ENCODE data around the gene RASSF5. TPM values are rescaled to one million over a fixed set of nuclear protein-coding genes. Genes with fewer than 3 reads are reported as not detected.

The RASSF5 gene
- total and polyA plus RNA-seq, 9 of the 15 experiments (the other 6 are each of a cell fraction or from before 2014, with no cell fraction given), result 6.1 to 41.0 (median 25.2) TPM

DNA sequence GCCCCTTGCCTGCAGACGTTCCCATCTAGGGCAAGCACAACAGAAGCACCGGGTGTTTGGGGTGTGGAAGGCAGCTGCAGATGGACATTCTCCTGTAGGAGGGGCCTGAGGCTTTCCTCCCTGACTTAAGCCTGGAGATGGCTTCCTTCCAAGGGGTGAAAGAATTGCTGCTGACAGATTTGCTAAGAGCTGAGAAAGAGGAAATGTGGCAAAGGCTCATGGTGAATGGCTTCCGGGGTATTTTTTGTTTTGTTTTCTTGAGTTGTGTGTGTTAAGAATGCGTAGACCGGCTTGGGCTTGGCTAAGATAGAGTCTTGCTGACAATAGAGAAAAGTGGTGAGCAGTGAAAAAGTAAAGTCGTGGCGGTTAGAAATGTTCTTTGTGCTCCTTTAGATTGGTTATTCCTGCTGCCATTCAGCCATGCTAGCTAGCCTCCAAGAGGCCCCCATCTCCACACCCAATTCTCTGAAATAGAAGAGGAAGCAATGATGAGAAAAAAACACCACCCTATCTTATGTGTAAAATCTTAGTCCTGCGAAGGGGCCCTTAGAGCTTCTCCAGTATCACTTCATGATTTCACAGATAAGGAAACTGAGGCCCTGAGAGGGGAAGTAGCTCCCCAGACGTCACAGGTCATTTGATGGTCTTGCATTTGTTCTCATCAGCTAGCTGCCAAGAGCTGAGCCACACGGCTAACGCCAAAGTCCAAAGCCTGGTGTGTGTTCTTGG, 68.0 kb downstream of the RASSF5 start (continued):
- TF ChIP-seq, protein P1, sequence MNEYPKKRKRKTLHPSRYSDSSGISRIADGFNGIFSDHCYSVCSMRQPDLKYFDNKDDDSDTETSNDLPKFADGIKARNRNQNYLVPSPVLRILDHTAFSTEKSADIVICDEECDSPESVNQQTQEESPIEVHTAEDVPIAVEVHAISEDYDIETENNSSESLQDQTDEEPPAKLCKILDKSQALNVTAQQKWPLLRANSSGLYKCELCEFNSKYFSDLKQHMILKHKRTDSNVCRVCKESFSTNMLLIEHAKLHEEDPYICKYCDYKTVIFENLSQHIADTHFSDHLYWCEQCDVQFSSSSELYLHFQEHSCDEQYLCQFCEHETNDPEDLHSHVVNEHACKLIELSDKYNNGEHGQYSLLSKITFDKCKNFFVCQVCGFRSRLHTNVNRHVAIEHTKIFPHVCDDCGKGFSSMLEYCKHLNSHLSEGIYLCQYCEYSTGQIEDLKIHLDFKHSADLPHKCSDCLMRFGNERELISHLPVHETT (CRISPR knock-in tag; conservative IDR thresholded peaks at IDR 0.05 in 1 of 2, IDR thresholded peaks at IDR 0.05 in 1 of 2), result no peak
- peak; percentile 29; the same call in 1 of the 2 replicates for TF ChIP-seq BCOR (IDR thresholded peaks at IDR 0.05)
- no peak for TF ChIP-seq TAL1 (IDR thresholded peaks at IDR 0.05)
- 0 out of 2 replicates have a peak, but pooled peaks have one; percentile 27 for TF ChIP-seq POLR2A (conservative IDR thresholded peaks at IDR 0.05)
- TF ChIP-seq ZNF311 (CRISPR knock-in tag; IDR thresholded peaks at IDR 0.05), result 0 out of 2 replicates have a peak, but pooled peaks have one; percentile 50
- peak; percentile 80; the same call in 1 of the 2 replicates for TF ChIP-seq CEBPG (CRISPR knock-in tag; IDR thresholded peaks at IDR 0.05)
- TF ChIP-seq CEBPG (tag; conservative IDR thresholded peaks at IDR 0.05 in 1 of 2, IDR thresholded peaks at IDR 0.05 in 1 of 2), result no peak
- peak; percentile 75 for TF ChIP-seq CTBP1 (IDR thresholded peaks at IDR 0.05; ENCODE audit: borderline replicate concordance)
- no peak for TF ChIP-seq CC2D1A (IDR thresholded peaks at IDR 0.05)
- TF ChIP-seq DPF2 (IDR thresholded peaks at IDR 0.05), result peak; percentile 84
- TF ChIP-seq SMARCA4 (IDR thresholded peaks at IDR 0.05), result peak; percentile 71
- peak; percentile 97 for TF ChIP-seq SPI1 (IDR thresholded peaks at IDR 0.05; ENCODE audit: borderline replicate concordance, low read depth, low read length)
- no peak for TF ChIP-seq KLF1 (tag; IDR thresholded peaks at IDR 0.05)
- TF ChIP-seq ZNF695 (CRISPR knock-in tag; IDR thresholded peaks at IDR 0.05), result 0 out of 2 replicates have a peak, but pooled peaks have one; percentile 34
- no peak; a peak in 1 of 4 replicates for TF ChIP-seq FOXA3 (CRISPR knock-in tag; conservative IDR thresholded peaks at IDR 0.05 in 1 of 2, IDR thresholded peaks at IDR 0.05 in 1 of 2)
- TF ChIP-seq, protein P2, sequence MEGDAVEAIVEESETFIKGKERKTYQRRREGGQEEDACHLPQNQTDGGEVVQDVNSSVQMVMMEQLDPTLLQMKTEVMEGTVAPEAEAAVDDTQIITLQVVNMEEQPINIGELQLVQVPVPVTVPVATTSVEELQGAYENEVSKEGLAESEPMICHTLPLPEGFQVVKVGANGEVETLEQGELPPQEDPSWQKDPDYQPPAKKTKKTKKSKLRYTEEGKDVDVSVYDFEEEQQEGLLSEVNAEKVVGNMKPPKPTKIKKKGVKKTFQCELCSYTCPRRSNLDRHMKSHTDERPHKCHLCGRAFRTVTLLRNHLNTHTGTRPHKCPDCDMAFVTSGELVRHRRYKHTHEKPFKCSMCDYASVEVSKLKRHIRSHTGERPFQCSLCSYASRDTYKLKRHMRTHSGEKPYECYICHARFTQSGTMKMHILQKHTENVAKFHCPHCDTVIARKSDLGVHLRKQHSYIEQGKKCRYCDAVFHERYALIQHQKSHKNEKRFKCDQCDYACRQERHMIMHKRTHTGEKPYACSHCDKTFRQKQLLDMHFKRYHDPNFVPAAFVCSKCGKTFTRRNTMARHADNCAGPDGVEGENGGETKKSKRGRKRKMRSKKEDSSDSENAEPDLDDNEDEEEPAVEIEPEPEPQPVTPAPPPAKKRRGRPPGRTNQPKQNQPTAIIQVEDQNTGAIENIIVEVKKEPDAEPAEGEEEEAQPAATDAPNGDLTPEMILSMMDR (IDR thresholded peaks at IDR 0.05 in 2 of 3, conservative IDR thresholded peaks at IDR 0.05 in 1 of 3; ENCODE audit: insufficient read depth in 2 of 3, low read depth in 1 of 3, low read length in 3 of 3), result peak in 1 of 3 experiments; percentile 1; a peak in 1 of 6 replicates
- no peak for TF ChIP-seq E2F3 (CRISPR knock-in tag; IDR thresholded peaks at IDR 0.05)
- TF ChIP-seq, protein P3, sequence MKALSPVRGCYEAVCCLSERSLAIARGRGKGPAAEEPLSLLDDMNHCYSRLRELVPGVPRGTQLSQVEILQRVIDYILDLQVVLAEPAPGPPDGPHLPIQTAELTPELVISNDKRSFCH (CRISPR knock-in tag; IDR thresholded peaks at IDR 0.05), result no peak
- TF ChIP-seq, protein P3 (tag; IDR thresholded peaks at IDR 0.05), result peak; percentile 73; the same call in 1 of the 2 replicates
- TF ChIP-seq HMGN3 (IDR thresholded peaks at IDR 0.05; ENCODE audit: borderline replicate concordance, extremely low read depth, insufficient read length, low read depth, low read length), result peak; percentile 38
- TF ChIP-seq, protein P4, sequence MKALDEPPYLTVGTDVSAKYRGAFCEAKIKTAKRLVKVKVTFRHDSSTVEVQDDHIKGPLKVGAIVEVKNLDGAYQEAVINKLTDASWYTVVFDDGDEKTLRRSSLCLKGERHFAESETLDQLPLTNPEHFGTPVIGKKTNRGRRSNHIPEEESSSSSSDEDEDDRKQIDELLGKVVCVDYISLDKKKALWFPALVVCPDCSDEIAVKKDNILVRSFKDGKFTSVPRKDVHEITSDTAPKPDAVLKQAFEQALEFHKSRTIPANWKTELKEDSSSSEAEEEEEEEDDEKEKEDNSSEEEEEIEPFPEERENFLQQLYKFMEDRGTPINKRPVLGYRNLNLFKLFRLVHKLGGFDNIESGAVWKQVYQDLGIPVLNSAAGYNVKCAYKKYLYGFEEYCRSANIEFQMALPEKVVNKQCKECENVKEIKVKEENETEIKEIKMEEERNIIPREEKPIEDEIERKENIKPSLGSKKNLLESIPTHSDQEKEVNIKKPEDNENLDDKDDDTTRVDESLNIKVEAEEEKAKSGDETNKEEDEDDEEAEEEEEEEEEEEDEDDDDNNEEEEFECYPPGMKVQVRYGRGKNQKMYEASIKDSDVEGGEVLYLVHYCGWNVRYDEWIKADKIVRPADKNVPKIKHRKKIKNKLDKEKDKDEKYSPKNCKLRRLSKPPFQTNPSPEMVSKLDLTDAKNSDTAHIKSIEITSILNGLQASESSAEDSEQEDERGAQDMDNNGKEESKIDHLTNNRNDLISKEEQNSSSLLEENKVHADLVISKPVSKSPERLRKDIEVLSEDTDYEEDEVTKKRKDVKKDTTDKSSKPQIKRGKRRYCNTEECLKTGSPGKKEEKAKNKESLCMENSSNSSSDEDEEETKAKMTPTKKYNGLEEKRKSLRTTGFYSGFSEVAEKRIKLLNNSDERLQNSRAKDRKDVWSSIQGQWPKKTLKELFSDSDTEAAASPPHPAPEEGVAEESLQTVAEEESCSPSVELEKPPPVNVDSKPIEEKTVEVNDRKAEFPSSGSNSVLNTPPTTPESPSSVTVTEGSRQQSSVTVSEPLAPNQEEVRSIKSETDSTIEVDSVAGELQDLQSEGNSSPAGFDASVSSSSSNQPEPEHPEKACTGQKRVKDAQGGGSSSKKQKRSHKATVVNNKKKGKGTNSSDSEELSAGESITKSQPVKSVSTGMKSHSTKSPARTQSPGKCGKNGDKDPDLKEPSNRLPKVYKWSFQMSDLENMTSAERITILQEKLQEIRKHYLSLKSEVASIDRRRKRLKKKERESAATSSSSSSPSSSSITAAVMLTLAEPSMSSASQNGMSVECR (CRISPR knock-in tag; IDR thresholded peaks at IDR 0.05), result no peak

Data from K562 (cell line).